GM21390 (cell line): ENCODE data around the gene CEACAM19.
"Not testable (repeated sequence)": the region's sequence is repeated elsewhere in the genome, so short reads cannot be mapped to it uniquely, and the experiment has no call there.

Source experiments
- ATAC-seq: cut with Tn5 transposase; IDR thresholded peaks from one replicate; pipeline ENCODE4 v1.9.1; 2021; ENCODE audit not compliant: unreplicated experiment

The CEACAM19 gene

DNA sequence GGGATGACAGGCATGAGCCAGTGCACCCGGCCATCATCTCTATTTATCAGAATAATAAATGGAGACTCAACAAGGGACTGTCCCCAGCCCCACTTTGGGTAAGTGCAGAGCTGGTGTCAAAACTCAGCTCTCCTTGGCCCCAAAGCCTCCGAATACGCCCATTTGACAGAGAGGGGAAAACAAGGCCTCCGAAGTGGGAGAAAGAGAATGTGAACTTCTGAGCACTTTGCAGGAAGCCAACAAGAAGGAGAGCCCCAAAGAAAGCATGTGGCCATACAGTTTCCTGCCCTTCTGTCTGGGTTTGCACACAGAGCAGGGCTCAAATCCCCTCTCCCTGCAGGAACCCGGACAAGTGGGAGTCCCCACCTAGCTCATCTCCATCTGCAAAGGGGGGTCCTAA is 29.3 kb downstream of the CEACAM19 start:
- ATAC-seq = no peak

DNA sequence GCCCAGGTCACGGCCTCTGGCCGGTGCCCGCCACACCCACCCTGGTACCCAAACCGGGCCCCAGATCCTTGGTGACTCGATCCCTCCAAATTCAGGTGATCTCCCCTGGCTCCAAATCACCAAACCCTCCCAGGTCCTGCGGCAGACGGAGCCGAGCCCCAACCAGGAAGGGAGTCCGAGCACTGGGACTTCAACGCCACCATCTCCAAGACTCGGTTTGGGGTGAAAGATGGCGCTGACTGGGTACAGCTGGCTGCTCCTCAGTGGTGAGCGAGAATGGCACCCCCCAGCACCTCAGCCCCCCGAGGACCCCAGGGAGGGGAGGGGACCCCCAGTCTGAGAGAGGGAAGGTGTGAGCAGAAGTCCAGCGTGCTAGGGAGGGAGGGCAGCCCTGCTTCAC is 29.9 kb downstream of the CEACAM19 start:
- no peak for ATAC-seq

DNA sequence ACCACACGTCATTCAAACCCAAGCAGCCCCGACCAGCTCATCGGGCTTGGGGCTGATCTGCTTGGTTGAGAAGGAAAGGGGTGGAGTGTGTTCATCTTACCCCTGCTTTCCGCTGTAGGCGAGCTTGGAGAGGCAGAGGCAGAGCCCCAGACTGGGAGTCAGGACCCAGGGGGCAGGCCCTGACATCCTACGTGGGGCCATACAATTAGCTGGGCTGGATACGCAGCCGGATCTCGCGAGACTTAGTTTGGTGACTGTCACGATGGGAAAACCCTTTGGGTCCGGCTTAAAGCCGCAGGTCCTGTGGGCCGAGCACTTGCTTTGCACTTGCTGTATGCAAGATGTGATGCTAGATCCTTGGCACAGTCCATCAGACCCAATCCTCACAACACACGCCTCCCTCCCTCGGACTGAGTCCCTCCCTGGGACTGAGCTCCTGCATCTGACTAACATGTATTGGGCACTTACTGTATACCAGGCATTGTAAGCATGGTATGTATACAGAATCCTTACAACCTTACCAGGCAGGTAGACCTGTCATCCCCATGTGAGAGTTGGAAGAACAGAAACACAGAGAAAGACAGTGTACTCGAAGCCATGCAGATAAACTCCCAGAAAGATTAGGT is 31.4 kb downstream of the CEACAM19 start:
- ATAC-seq = no peak

DNA sequence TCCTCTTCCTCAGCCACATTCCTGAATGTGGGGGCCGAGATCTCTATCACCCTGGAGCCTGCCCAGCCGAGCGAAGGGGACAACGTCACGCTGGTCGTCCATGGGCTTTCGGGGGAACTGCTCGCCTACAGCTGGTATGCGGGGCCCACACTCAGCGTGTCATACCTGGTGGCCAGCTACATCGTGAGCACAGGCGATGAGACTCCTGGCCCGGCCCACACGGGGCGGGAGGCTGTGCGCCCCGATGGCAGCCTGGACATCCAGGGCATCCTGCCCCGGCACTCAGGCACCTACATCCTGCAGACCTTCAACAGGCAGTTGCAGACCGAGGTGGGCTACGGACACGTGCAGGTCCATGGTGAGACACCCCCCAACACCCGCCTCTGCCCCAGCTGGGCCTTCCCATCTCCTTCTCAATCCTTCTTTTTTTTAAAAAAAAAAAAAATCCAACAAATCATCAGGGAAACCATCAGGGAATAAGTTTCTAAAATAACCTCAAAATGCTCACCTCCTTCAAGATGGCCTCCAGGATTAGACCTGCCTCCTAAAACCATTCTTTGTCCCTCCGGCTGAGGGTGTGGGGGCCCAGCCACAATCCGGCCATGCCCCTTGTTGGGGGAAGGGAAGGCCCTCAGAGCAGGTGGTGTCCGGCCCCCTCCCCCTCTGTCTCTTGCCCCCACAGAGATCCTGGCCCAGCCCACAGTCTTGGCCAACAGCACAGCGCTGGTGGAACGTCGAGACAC is 32.2 kb downstream of the CEACAM19 start:
- no peak for ATAC-seq

DNA sequence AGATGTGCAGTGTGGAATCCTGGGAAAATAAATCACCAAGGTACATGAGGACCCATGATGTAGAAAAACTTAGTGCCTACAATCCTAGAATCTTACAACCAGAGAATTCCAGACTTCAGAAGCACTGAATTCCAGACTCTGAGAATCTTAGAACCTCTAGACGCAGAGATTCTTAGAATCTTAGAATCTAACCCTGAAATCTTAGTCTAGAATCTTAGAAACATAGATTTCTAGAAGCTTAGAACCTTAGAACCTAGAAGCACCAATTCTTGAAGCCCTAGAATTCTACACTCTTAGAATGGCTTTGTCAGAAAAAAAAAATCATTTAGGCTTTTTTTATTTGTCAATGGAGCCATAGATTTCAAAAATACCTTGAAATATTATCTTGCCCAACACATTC is 33.7 kb downstream of the CEACAM19 start:
- no peak for ATAC-seq

DNA sequence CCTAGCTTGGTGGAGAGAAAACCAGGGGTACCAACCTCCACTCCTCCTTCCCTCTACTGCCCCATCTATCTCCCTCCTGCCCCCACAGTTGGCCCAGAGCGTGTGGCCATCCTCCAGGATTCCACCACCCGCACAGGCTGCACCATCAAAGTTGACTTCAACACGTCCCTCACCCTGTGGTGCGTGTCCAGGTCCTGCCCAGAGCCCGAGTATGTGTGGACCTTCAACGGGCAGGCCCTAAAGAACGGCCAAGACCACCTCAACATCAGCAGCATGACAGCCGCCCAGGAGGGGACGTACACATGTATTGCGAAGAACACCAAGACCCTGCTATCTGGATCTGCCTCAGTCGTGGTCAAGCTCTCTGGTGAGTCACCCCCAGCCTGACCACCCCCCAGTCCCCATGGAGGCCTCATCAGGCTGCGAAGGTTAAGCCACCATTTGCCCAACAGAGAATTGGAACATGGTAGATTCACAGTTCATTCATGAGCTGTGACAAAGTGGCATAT is 34.3 kb downstream of the CEACAM19 start:
- no peak for ATAC-seq

DNA sequence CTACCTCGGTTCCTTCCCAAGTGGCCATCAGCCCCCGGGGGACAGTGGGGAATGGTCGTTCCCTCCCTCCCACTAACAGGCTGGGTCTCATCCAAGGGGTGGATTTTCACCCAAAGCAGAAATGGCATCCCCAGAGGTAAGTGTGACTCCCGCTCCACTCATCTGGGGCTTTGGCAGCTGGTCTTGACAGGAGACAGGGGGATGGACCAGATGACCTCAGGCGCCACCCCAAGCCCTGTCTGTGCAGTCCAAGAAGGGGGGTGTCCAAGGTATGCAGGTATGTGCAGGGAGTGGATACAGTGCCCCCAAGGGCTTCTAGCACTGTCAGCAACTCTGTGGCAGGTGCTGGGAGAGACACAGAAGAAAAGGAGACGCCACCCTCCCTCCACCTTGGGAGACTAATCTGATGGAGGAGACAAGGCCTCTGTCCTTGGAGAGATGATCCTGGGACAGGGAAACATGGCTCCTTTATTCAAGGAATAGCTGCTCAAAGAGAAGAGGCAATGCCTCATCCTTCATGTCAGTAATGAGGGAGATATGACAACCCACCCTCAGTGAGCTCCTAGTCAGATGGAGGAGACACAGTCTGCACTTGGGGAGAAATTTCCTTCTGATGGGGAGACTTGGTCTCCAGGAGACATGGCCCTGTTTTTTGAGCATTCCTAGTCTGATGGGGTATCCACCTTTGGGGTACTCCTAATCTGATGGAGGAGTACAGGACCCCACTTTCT is 35.4 kb downstream of the CEACAM19 start:
- no peak for ATAC-seq

DNA sequence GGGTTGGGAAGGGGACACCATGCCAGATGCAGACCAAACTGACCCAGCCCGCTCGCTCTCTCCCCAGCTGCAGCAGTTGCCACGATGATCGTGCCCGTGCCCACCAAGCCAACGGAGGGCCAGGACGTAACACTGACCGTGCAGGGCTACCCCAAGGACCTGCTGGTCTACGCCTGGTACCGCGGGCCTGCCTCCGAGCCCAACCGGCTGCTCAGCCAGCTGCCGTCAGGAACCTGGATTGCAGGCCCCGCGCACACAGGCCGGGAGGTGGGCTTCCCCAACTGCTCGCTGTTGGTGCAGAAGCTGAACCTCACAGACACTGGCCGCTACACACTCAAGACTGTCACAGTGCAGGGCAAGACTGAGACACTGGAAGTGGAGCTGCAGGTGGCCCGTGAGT is 36.5 kb downstream of the CEACAM19 start:
- ATAC-seq = no peak

DNA sequence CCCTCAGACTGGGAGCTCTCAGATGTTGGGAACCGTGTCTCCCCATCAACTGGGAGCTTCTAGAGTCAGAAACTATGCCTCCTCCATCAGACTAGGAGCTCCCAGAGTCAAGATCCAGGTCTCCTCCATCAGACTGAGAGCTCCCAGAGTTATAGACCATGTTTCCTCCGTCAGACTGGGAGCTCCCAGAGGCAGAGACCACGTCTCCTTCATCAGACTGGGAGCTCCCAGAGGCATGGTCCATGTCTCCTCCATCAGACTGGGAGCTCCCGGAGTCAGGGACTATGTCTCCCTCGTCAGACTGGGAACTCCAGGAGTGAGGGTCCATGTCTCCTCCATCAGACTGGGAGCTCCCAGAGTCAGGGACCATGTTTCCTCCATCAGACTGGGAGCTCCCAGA is 37.7 kb downstream of the CEACAM19 start:
- no peak for ATAC-seq

DNA sequence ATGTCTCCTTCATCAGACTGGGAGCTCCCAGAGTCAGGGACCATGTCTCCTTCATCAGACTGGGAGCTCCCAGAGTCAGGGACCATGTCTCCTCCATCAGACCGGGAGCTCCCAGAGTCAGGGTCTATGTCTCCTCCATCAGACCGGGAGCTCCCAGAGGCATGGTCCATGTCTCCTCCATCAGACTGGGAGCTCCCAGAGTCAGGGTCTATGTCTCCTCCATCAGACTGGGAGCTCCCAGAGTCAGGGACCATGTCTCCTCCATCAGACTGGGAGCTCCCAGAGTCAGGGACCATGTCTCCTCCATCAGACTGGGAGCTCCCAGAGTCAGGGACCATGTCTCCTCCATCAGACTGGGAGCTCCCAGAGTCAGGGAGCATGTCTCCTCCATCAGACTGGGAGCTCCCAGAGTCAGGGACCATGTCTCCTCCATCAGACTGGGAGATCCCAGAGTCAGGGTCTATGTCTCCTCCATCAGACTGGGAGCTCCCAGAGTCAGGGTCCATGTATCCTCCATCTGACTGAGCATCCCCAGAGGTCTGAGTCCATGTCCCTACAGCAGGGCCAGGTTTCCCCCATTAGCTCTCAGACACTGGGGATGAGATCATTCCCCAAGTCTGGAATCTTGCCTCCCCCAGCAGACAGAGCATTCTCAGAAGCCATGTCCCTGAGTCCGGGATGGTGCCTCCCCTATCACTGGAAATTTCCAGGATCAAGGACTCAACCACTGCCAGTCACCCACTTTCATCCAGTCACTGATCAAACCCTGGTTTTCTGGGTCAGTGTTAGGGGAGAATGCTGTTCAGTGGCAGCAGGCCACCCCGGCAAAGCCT is 38.4 kb downstream of the CEACAM19 start:
- ATAC-seq = not testable (repeated sequence)

DNA sequence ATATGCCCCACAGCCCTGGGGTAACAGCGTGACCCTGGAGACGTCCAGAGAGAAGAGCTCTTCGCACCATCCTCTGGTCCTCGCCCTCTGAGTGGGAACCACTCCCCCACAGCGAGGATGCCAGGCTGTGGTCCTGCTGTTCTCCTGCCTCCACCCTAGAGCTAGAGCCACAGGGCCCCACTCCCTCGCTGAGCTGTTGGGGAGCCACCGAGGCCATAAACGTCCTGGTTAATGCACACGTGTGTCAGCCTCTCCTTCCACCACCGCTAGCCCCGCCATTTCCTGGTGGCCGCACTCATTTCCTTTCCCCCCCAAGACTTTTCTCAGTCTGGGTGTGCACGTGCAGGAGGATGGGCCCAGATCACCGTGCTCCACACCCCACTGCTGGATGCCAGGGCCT is 39.2 kb downstream of the CEACAM19 start:
- no peak for ATAC-seq

DNA sequence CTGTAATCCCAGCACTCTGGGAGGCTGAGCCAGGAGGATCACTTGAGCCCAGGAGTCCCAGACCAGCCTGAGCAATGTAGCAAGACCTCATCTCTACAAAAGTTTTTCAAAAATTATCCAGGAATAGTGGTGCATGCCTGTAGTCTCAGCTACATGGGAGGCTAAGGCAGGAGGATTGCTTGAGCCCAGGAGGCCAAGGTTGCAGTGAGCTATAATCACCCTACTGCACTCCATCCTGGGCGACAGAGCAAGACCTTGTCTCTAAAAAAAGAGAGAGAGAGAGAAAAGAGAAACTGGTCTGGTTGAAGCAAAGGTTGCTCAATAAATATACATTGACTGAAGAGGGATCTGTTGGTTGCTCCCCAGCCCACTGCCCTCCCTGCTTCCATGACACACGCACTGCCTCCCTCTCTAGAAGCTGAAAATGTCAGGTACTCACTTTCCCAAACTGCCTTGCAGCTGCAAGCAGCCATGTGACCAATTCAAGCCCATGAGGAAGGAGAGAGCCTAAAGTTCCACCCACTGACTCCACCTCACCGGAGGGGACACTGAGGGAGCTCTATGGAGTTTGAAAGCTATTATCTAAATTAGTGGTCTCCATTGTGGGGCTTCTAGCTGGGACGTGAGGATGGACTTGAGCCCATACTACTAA is 41.7 kb downstream of the CEACAM19 start:
- ATAC-seq = no peak

DNA sequence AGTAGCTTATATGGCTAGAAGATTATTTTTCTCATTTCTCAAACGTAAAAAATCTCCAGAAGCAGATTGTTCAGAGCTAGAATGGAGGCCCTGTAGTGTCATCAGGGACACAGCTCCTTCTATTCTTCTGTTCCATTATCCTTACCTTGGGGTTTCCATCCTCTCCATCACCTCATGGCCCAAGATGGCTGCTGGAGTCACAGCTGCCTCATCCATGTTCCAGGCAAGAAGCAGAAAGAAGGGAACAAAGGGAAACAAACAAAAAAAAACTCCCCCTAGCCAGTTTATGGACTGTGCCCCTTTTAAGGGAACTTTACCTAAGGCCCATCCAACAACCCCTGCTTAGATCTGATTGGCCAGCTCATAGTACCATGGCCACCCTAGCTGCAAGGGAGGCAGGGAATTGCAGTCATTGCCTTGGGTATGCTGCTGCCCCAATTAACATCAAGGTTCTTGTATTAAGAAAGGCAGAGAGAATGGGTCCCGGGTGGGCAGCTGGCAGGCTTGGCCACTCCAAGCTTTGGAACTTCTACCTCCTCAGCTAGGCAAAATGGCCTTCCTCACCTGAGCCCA is 43.4 kb downstream of the CEACAM19 start:
- no peak for ATAC-seq

DNA sequence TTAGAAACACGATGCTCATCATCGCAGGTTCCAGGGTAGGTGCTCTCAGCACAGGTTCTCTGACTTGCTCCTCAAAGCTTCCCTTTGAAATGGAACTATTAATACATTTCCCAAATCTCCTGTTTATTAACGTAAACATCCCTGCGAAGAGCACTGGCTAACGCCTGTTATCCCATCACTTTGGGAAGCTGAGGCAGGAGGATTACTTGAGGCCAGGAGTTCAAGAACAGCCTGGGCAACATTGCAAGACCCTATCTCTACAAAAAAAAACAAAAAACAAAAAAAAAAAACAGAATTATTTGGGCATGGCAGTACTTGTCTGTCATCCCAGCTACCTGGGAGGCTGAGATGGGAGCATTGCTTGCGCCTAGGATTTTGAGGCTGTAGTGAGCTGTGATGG is 46.3 kb downstream of the CEACAM19 start:
- ATAC-seq = no peak

DNA sequence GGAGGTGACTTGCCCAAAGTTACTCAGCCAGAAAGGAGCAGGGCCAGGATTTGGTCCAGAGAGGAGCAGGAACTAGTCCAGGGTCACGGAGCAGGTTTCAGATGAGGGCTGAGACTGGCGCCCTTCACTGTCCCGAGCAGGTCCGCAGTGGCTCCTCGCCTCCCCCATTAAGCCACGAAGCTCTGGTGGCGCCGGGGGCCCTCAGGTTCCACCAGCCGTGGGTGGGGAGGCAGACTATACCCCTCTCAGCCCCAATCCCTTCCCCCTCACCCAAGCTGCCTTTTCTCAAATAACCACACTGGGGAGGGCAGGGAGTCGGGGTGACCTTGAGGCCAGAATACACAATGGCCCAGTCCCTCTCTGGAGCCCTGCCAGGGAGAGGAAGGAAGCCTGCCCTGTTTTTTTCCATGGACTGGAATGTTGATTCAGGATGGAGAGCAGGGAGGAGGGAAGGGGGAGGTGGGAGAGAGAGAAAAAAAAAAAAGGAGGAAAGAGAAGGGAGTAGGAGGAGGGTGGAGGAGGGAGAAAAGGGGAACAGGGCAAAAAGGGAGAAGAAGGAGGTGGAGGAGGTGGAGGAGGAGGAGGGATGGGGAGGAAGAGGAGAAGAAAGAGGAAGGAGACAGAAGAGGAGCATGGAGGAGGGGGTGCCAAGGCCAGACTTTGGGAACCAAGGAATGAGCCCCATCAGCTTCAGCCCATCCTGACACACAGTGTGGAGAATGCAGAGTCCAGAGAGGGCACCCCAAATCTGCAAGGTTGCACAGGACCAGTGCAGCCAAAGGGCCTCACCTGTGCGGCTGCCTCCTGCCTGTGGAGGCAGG is 47.4 kb downstream of the CEACAM19 start:
- ATAC-seq = no peak

DNA sequence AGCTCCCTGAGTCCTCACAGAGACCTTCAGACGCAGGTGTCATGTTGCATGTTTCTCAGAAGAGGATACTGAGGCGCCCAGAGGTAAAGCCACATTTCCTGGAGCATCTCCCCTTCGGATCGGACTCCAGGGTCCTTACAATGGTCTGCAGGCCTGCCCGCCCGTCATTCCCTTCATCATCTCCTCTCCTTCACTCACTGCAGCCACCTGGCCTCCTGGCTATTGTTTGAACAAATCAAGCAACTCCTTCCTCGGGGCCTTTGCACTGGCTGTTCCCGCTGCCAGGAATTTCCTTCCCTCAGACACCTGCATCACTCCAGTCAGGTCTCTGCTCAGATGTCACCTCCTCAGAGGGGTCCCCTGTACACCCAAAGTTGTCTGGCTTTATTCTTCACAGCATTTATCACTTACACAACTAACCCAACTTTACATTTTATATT is 48.0 kb downstream of the CEACAM19 start:
- no peak for ATAC-seq

DNA sequence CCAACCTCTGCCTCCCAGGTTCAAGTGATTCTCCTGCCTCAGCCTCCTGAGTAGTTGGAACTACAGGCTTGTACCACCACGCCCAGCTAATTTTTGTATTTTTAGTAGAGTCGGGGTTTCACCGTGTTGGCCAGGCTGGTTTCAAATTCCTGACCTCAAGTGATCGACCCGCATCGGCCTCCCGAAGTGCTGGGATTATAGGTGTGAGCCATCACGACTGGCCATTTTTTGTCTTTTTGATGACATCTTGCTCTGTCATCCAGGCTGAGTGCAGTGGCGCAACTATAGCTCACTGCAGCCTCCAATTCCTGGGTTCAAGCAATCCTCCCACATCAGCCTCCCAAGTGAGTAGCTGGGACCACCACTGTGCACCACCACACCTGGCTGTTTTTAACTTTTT is 49.1 kb downstream of the CEACAM19 start:
- ATAC-seq = not testable (repeated sequence)

DNA sequence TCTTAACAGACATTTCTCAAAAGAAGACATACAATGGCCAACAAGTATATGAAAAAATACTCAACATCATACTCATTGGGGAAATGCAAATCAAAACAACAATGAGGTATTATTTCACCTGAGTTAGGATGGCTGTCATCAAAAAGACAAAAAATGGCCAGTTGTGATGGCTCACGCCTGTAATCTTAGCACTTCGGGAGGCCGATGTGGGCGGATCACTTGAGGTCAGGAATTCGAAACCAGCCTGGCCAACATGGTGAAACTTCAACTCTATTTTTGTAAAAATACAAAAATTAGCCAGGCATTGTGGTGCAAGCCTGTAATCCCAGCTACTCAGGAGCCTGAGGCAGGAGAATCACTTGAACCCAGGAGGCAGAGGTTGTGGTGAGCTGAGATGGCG is 49.7 kb downstream of the CEACAM19 start:
- no peak for ATAC-seq

DNA sequence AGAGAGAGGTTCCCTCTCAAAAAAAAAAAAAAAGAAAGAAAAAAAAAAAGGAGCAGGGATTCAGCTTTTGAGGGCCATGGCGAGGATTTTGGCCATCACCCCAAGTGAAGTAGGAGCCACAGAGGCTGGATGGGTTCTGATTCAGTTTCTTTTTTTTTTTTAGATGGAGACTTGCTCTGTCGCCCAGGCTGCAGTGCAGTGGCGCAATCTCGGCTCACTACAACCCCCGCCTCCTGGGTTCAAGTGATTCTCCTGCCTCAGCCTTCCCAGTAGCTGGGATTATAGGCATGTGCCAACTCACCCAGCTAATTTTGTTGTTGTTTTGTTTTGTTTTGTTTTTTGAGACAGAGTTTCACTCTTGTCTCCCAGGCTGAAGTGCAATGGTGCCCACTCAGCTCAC is 50.1 kb downstream of the CEACAM19 start:
- ATAC-seq = not testable (repeated sequence)
